HL-60 (cell line): ENCODE measurements around the gene CDHR1.

Experiments used
- DNase-seq, 2 experiments: peaks; one replicate each; pipeline ENCODE4 v3.0.0-alpha.2; 2010 to 2020; ENCODE audit warnings: low read depth in 1 of 2, low spot score in 1 of 2
- H3K27ac ChIP-seq: fragments of 250-450 bp; sonication (Bioruptor Pico); replicated peaks from 2 replicates; pipeline ENCODE4 v1.5.1; 2020; ENCODE audit warnings: mild to moderate bottlenecking, moderate library complexity
- H3K27me3 ChIP-seq: fragments of 250-450 bp; sonication (Bioruptor Pico); 2 replicates; pipeline ENCODE4 v1.5.1; 2021; ENCODE audit warnings: mild to moderate bottlenecking, moderate library complexity; ENCODE audit not compliant: insufficient read depth, poor library complexity, severe bottlenecking
- H3K4me3 ChIP-seq: replicated peaks from 2 replicates; pipeline ENCODE4 v1.5.1; 2011; ENCODE audit warnings: mild to moderate bottlenecking, control low read depth, low read length; ENCODE audit not compliant: insufficient read depth
- CTCF ChIP-seq: IDR thresholded peaks from one replicate; pipeline ENCODE4 v1.5.1; 2011; ENCODE audit warnings: low read length, control low read depth, inconsistent platforms; ENCODE audit not compliant: insufficient read depth
- GABPA ChIP-seq: IDR thresholded peaks from 2 replicates; pipeline ENCODE4 v1.6.1; 2012; ENCODE audit warnings: low read depth
- POLR2AphosphoS5 ChIP-seq: IDR thresholded peaks from 2 replicates; pipeline ENCODE4 v1.6.1; 2012; ENCODE audit warnings: low read depth
- REST ChIP-seq: IDR thresholded peaks from 2 replicates; pipeline ENCODE4 v1.6.1; 2012; ENCODE audit warnings: low read depth; ENCODE audit not compliant: insufficient replicate concordance
- SPI1 ChIP-seq: IDR thresholded peaks from 2 replicates; pipeline ENCODE4 v1.6.1; 2012; ENCODE audit warnings: low read depth, mild to moderate bottlenecking, borderline replicate concordance

Gene CDHR1

GRCh38 chr10:84173501-84173929 lies 20.8 kb upstream of the CDHR1 start, which contains the start of gene GPR15LG:
Gene GPR15LG, plus strand, starts transcription at chr10:84173801. Its CDS starts 51 bp downstream, at chr10:84173852.
- Histone ChIP-seq H3K27me3 (no peaks in the 10 kb centered on the region), H3K4me3 (no peak within 1 kb of the TSS), H3K27ac (no peak within 1 kb of the TSS)
- TF ChIP-seq CTCF (no peak), GABPA (no peak)
- no peak for DNase-seq

- Histone ChIP-seq H3K27me3 (no peaks in the 10 kb centered on the region), H3K27ac (no peak overlapping the region), H3K4me3 (no peak overlapping the region)
- no peak for DNase-seq
- TF ChIP-seq GABPA = no peak
- no peak for TF ChIP-seq CTCF
- TF ChIP-seq SPI1 = no peak
Measured at GRCh38 chr10:84175436-84175835, 18.9 kb upstream of the CDHR1 start.

GRCh38 chr10:84176351-84176750 lies 18.0 kb upstream of the CDHR1 start:
- Histone ChIP-seq H3K27ac (no peak overlapping the region), H3K4me3 (no peak overlapping the region), H3K27me3 (no peaks in the 10 kb centered on the region)
- DNase-seq = no peak
- TF ChIP-seq REST = no peak
- no peak for TF ChIP-seq POLR2AphosphoS5
- TF ChIP-seq SPI1 = no peak
- no peak for TF ChIP-seq GABPA
- TF ChIP-seq CTCF = no peak

GRCh38 chr10:84176836-84177474 lies 17.4 kb upstream of the CDHR1 start:
- no peak for DNase-seq
- Histone ChIP-seq H3K4me3 (no peak overlapping the region), H3K27me3 (no peaks in the 10 kb centered on the region), H3K27ac (no peak overlapping the region)
- TF ChIP-seq REST = no peak
- TF ChIP-seq SPI1 = no peak
